Mammary epithelial cell (primary cell): ENCODE measurements around the gene PARPBP.
"Not testable (repeated sequence)": the region's sequence is repeated elsewhere in the genome, so short reads cannot be mapped to it uniquely, and the experiment has no call there.

ENCODE experiments used
- CTCF ChIP-seq, 2 donors: IDR thresholded peaks in 1 of 2; conservative IDR thresholded peaks in 1 of 2; 2 replicates each; pipeline ENCODE4 v1.5.1; 2011 to 2012; ENCODE audit warnings: inconsistent platforms in 2 of 2, low read length in 2 of 2, mild to moderate bottlenecking in 2 of 2, control low read depth in 1 of 2, low read depth in 1 of 2; ENCODE audit not compliant: insufficient read depth in 1 of 2; ENCODE audit errors: extremely low read depth in 1 of 2
- EZH2 ChIP-seq: IDR thresholded peaks from 2 replicates; pipeline ENCODE4 v1.6.1; 2012; ENCODE audit warnings: low read length, inconsistent platforms, borderline replicate concordance

- TF ChIP-seq CTCF (conservative IDR thresholded peaks at IDR 0.05 in 1 of 2, IDR thresholded peaks at IDR 0.05 in 1 of 2; ENCODE audit: extremely low read depth in 1 of 2, insufficient read depth in 1 of 2, low read depth in 1 of 2, low read length in 2 of 2); EZH2: not testable (repeated sequence)
Observed at GRCh38 chr12:102147062-102147587, 27.1 kb downstream of the PARPBP start.
